Fibroblast of gingiva (primary cell): ENCODE measurements around the gene SAMD14.

ENCODE experiments used
- DNase-seq: peaks from one replicate; pipeline ENCODE4 v3.0.0-alpha.2; 2011; ENCODE audit warnings: low read depth

SAMD14 gene

GRCh38 chr17:50133028-50133768 lies 3.2 kb upstream of the SAMD14 start:
- DNase-seq: peak; percentile 53

GRCh38 chr17:50132104-50132794 lies 2.3 kb upstream of the SAMD14 start:
- DNase-seq: no peak

- DNase-seq: no peak
Observed at GRCh38 chr17:50130559-50131305, 772 bp upstream of the SAMD14 start.

- DNase-seq: no peak
Observed at GRCh38 chr17:50129353-50129727, 620 bp downstream of the SAMD14 start.

- no peak for DNase-seq
Observed at GRCh38 chr17:50128441-50129352, 1.3 kb downstream of the SAMD14 start.

- DNase-seq: no peak
Observed at GRCh38 chr17:50127697-50128361, 2.1 kb downstream of the SAMD14 start.

GRCh38 chr17:50125420-50125997 lies 4.5 kb downstream of the SAMD14 start:
- no peak for DNase-seq

GRCh38 chr17:50123649-50124349 lies 6.2 kb downstream of the SAMD14 start:
- no peak for DNase-seq

- DNase-seq: no peak
Observed at GRCh38 chr17:50122945-50123344, 7.0 kb downstream of the SAMD14 start.

GRCh38 chr17:50120475-50121253 lies 9.3 kb downstream of the SAMD14 start:
- no peak for DNase-seq

- DNase-seq: no peak
Observed at GRCh38 chr17:50118828-50119218, 11.1 kb downstream of the SAMD14 start.

- no peak for DNase-seq
Observed at GRCh38 chr17:50118076-50118827, 11.7 kb downstream of the SAMD14 start.

GRCh38 chr17:50117202-50118051 lies 12.5 kb downstream of the SAMD14 start:
- peak; percentile 38 for DNase-seq

GRCh38 chr17:50115756-50116155 lies 14.2 kb downstream of the SAMD14 start:
- no peak for DNase-seq

- DNase-seq: peak; percentile 60
Observed at GRCh38 chr17:50114849-50115357, 15.1 kb downstream of the SAMD14 start.

- no peak for DNase-seq
Observed at GRCh38 chr17:50114401-50114800, 15.6 kb downstream of the SAMD14 start.

- no peak for DNase-seq
Observed at GRCh38 chr17:50113624-50114320, 16.2 kb downstream of the SAMD14 start.
